ENCODE data around the gene PHC2. TPM values are rescaled to one million over a fixed set of nuclear protein-coding genes. Genes with fewer than 3 reads are reported as not detected.

PHC2 gene
- total RNA-seq, 1 experiment from 2014 or later, result 60.7 TPM

- peak; percentile 68 for DNase-seq (ENCODE audit: low spot score)
These were observed 80.9 kb downstream of the PHC2 start for GRCh38 chr1:33349778-33350610.

GRCh38 chr1:33349081-33349759 is 81.7 kb downstream of the PHC2 start:
- no peak for DNase-seq (ENCODE audit: low spot score)

- no peak for DNase-seq (ENCODE audit: low spot score)
These were observed 82.2 kb downstream of the PHC2 start for GRCh38 chr1:33348676-33349080.

- DNase-seq (ENCODE audit: low spot score), result no peak
These were observed 82.7 kb downstream of the PHC2 start for GRCh38 chr1:33348194-33348593.

GRCh38 chr1:33347650-33347992 is 83.3 kb downstream of the PHC2 start:
- DNase-seq (ENCODE audit: low spot score), result no peak

GRCh38 chr1:33346927-33347649 is 83.8 kb downstream of the PHC2 start:
- DNase-seq (ENCODE audit: low spot score), result peak; percentile 95

GRCh38 chr1:33346533-33346926 is 84.4 kb downstream of the PHC2 start:
- DNase-seq (ENCODE audit: low spot score), result no peak

GRCh38 chr1:33344896-33345560 is 85.9 kb downstream of the PHC2 start:
- DNase-seq (ENCODE audit: low spot score), result no peak

GRCh38 chr1:33343539-33343938 is 87.4 kb downstream of the PHC2 start:
- DNase-seq (ENCODE audit: low spot score), result no peak

GRCh38 chr1:33342041-33342723 is 88.7 kb downstream of the PHC2 start:
- DNase-seq (ENCODE audit: low spot score), result peak; percentile 93

GRCh38 chr1:33341190-33341589 is 89.7 kb downstream of the PHC2 start:
- no peak for DNase-seq (ENCODE audit: low spot score)

GRCh38 chr1:33339413-33339812 is 91.5 kb downstream of the PHC2 start:
- no peak for DNase-seq (ENCODE audit: low spot score)

GRCh38 chr1:33338440-33339211 is 92.3 kb downstream of the PHC2 start:
- no peak for DNase-seq (ENCODE audit: low spot score)

- DNase-seq (ENCODE audit: low spot score), result no peak
These were observed 92.9 kb downstream of the PHC2 start for GRCh38 chr1:33338048-33338439.

- no peak for DNase-seq (ENCODE audit: low spot score)
These were observed 93.5 kb downstream of the PHC2 start for GRCh38 chr1:33337441-33337840.

- DNase-seq (ENCODE audit: low spot score), result no peak
These were observed 94.3 kb downstream of the PHC2 start for GRCh38 chr1:33336580-33336979.

GRCh38 chr1:33335020-33335419 is 95.9 kb downstream of the PHC2 start:
- DNase-seq (ENCODE audit: low spot score), result no peak

GRCh38 chr1:33334081-33334552 is 96.8 kb downstream of the PHC2 start:
- no peak for DNase-seq (ENCODE audit: low spot score)

GRCh38 chr1:33332881-33333280 is 98.0 kb downstream of the PHC2 start:
- no peak for DNase-seq (ENCODE audit: low spot score)

GRCh38 chr1:33332357-33332789 is 98.5 kb downstream of the PHC2 start:
- DNase-seq (ENCODE audit: low spot score), result no peak

Measured in H4 (cell line).